ENCODE data around the gene AHDC1. TPM values are rescaled to one million over a fixed set of nuclear protein-coding genes. Genes with fewer than 3 reads are reported as not detected.

The AHDC1 gene
- total and polyA plus RNA-seq, 2 donors (not counting 3 experiments of a cell fraction or from before 2014, with no cell fraction given), result 7.0 to 32.1 TPM

DNA sequence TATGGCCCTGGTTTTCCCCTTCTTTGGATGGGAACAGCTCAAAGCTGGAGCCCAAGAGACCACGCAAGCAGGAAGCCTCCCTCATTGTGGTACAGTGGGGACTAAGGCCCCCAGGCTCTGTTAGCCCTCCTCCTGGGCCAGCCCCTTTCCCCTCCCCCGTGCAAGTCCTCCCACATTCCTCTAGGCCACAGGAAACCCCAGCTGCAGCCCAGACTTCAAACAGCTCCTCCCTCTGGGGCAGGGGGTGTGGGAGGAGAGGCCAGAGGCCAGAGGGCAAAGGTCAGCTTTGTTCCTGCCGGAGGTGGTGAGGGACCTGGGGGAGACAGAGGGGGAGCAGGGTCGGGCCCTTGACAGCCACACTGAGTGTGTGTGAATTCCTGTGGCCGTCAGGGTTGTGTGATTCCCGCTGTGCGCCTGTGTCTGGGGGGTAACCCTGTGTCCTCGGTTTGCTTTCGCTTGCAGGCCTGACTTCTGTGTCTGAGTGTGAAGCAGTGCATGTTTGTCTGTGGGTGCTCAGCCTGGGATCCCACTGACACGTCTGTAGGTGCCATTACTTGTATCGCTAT is 3.4 kb upstream of the AHDC1 start:
- no peak overlapping the region for H3K9ac ChIP-seq (replicated peaks; ENCODE audit: extremely low read depth, insufficient read depth, low read length)
- TF ChIP-seq, protein P1, sequence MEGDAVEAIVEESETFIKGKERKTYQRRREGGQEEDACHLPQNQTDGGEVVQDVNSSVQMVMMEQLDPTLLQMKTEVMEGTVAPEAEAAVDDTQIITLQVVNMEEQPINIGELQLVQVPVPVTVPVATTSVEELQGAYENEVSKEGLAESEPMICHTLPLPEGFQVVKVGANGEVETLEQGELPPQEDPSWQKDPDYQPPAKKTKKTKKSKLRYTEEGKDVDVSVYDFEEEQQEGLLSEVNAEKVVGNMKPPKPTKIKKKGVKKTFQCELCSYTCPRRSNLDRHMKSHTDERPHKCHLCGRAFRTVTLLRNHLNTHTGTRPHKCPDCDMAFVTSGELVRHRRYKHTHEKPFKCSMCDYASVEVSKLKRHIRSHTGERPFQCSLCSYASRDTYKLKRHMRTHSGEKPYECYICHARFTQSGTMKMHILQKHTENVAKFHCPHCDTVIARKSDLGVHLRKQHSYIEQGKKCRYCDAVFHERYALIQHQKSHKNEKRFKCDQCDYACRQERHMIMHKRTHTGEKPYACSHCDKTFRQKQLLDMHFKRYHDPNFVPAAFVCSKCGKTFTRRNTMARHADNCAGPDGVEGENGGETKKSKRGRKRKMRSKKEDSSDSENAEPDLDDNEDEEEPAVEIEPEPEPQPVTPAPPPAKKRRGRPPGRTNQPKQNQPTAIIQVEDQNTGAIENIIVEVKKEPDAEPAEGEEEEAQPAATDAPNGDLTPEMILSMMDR (IDR thresholded peaks at IDR 0.05; ENCODE audit: extremely low read depth in 1 of 2, insufficient read depth in 1 of 2, low read depth in 1 of 2, low read length in 2 of 2), result no peak
- TF ChIP-seq, protein P2, sequence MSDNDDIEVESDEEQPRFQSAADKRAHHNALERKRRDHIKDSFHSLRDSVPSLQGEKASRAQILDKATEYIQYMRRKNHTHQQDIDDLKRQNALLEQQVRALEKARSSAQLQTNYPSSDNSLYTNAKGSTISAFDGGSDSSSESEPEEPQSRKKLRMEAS (IDR thresholded peaks at IDR 0.05; ENCODE audit: insufficient read depth, insufficient read length), result no peak
- TF ChIP-seq JUN (IDR thresholded peaks at IDR 0.05; ENCODE audit: borderline replicate concordance, insufficient read depth, insufficient read length, low read depth) (no peak), GATA2 (IDR thresholded peaks at IDR 0.05; ENCODE audit: insufficient read depth, insufficient read length, low read depth, low read length) (no peak), EZH2 (IDR thresholded peaks at IDR 0.05; ENCODE audit: borderline replicate concordance, low read depth, low read length, severe bottlenecking) (no peak), FOS (IDR thresholded peaks at IDR 0.05; ENCODE audit: borderline replicate concordance, insufficient read depth, low read length) (no peak), MYC (IDR thresholded peaks at IDR 0.05; ENCODE audit: low read depth, low read length) (no peak), POLR2AphosphoS5 (IDR thresholded peaks at IDR 0.05; ENCODE audit: insufficient read depth, low read depth, low read length) (no peak), POLR2A (IDR thresholded peaks at IDR 0.05; ENCODE audit: low read depth, low read length) (no peak)
- no peaks in the 10 kb centered on the region for H3K79me2 ChIP-seq (ENCODE audit: control insufficient read depth, insufficient read depth, low read length)
- dilution Hi-C loops (cut with MboI; ENCODE audit: extremely low pct_ligation_motif_present, low sequenced_read_pairs), result no loop called here
- no peak overlapping the region for H3K4me2 ChIP-seq (ENCODE audit: insufficient read depth, low read length)
- no peak for DNase-seq (ENCODE audit: low read depth, low spot score)
- H3K27ac ChIP-seq (ENCODE audit: insufficient read depth, low read depth, low read length), result no peak overlapping the region
- no peaks in the 10 kb centered on the region for H3K9me3 ChIP-seq (replicated peaks; ENCODE audit: control insufficient read depth, insufficient read depth, low read length)
- H2AFZ ChIP-seq (ENCODE audit: low read depth, low read length), result no peak overlapping the region
- no peak for FAIRE-seq
- intact Hi-C loops (cut with micrococcal nuclease), result no loop called here
- no TSS peak for BruUV-seq (replicated peaks)
- H4K20me1 ChIP-seq (replicated peaks; ENCODE audit: control insufficient read depth, extremely low read depth, insufficient read depth, low read length), result no peaks in the 10 kb centered on the region
- ChIA-PET POLR2A (no interaction called here), CTCF (interaction anchor here (0.6 to 15.8 kb wide), 32 partner anchors 9 to 311 kb away, joined by 3 to 455 read pairs (median 4); partner anchors contain the start of gene MAP3K6)
- no peaks in the 10 kb centered on the region for H3K36me3 ChIP-seq (ENCODE audit: control insufficient read depth in 2 of 2, extremely low read depth in 1 of 2, insufficient read depth in 2 of 2, low read length in 2 of 2)
- peaks cover 5% of the 10 kb centered on the region for H3K4me1 ChIP-seq (ENCODE audit: control insufficient read depth, extremely low read depth, insufficient read depth, low read length)
- no peaks in the 10 kb centered on the region for H3K9me1 ChIP-seq (replicated peaks; ENCODE audit: control insufficient read depth, extremely low read depth, insufficient read depth, low read length)
- H3K4me3 ChIP-seq (replicated peaks in 1 of 3; ENCODE audit: insufficient read depth in 1 of 3, low read depth in 1 of 3, low read length in 3 of 3), result no peak overlapping the region
- peaks cover 5 to 10% of the 10 kb centered on the region in 2 experiments for H3K27me3 ChIP-seq (ENCODE audit: control insufficient read depth in 2 of 2, insufficient read depth in 2 of 2, low read length in 2 of 2)
